HS-5 (cell line): ENCODE results near the gene ARHGAP28.

ENCODE experiments used
- DNase-seq: peaks from one replicate; pipeline ENCODE4 v3.0.0-alpha.2; 2012; ENCODE audit warnings: low read depth

Gene ARHGAP28, protein sequence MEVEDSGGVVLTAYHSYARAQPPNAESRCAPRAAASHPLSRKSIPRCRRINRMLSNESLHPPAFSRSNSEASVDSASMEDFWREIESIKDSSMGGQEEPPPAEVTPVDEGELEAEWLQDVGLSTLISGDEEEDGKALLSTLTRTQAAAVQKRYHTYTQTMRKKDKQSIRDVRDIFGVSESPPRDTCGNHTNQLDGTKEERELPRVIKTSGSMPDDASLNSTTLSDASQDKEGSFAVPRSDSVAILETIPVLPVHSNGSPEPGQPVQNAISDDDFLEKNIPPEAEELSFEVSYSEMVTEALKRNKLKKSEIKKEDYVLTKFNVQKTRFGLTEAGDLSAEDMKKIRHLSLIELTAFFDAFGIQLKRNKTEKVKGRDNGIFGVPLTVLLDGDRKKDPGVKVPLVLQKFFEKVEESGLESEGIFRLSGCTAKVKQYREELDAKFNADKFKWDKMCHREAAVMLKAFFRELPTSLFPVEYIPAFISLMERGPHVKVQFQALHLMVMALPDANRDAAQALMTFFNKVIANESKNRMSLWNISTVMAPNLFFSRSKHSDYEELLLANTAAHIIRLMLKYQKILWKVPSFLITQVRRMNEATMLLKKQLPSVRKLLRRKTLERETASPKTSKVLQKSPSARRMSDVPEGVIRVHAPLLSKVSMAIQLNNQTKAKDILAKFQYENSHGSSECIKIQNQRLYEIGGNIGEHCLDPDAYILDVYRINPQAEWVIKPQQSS

DNA sequence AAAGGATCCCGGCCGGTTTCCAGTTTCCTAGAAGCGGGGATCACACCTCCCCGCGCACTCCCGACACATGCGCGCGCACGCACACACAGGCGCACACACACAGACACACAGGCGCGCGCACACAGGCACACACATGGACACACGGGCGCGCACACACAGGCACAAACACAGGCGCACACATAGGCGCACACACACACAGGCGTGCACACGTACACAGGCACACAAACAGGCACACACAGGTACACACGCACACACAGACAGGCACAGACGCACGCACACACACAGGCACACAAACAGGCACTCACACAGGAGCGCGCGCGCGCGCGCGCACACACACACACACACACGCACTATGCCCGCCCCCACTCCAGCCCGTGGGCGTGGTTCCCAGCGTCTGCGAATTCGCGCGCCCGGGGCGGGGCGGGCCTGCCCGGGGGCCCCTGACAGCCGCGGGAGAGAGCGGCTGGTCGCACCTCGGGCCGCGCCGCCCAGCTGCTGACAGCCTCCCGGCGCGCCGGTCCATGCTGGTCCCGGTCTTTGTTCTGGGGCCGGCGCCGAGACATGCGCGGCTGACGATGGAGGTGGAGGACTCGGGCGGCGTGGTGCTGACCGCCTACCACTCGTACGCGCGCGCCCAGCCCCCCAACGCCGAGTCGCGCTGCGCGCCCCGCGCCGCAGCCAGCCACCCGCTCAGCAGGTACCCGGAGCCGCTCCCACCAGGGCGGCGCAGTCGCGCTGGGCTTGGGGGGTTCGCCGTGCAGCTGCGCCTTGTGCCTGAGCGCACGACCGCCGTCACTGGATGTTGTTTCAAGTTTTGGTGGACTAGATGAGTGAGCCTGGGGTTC is at the start of gene ARHGAP28:
ARHGAP28 (plus strand) TSS at position 470 of the 845 bp plus-strand sequence; CDS start at position 576, 106 bp downstream.
- DNase-seq: no peak

DNA sequence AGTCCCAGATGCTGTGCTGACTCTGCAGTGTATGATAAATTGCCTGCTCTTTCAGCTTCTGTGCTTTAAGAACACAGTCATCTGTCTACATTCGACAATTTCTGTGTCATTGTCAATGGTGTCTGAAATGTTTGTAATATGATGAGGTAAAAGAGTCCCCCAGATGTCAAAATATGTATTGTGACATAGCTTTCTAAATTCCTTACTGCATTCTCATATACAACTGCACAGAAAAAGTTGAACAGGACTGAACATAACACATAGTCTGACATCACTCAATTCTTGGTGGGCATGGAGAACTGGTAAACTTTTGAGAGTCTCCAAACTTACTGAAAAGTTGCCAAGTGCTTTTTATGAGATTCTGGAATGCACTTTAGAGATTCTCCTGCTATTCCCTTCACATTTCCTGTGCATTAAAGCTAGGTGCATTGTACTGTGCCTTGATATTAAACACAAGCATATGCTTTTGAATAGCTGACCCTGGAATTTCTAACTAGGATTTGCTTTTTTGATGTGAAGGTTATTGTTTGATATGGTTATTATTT is 48.1 kb upstream of the ARHGAP28 start:
- DNase-seq: no peak

- no peak for DNase-seq
Measured at GRCh38 chr18:6682437-6683111, 46.9 kb upstream of the ARHGAP28 start.

- no peak for DNase-seq
Measured at GRCh38 chr18:6683112-6683876, 46.2 kb upstream of the ARHGAP28 start.

DNA sequence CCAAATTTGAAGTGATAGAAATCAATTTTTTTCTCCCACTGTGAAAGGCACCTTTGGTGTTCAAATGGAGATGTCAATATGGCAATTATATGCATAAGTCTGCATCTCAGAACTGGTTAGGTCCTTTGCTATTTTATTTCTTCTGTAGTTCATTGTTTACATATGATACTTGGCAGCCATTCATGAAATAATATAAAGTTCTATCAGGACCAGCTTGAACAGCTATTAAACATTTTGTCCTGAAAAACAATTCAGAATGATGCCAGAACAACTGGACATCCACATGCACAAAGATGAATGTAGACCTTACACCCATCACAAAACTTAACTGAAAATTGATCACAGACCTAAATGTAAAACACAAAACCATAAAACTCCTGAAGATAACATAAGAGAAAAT is 41.8 kb upstream of the ARHGAP28 start:
- DNase-seq: no peak

DNA sequence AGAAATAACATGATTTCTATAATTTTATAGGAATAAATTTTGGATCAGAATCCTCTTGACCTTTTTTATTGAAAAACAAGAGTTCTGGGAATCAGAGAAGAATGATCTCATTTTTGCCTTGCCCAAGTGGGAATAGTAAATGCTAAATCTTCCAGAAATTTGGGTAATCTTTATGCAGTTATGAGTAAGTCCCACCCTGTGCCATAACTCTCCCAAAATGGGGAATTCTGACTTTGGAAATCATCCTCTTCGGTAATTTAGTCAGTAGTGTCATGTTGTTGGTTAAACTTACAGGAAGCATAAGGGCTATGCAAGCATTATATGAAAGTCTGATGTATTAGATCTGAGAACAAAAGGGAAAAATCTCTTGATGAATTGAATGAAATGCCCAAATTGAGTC is 20.6 kb upstream of the ARHGAP28 start:
- no peak for DNase-seq

- DNase-seq: no peak
Measured at GRCh38 chr18:6711467-6711866, 18.0 kb upstream of the ARHGAP28 start.

- DNase-seq: no peak
Measured at GRCh38 chr18:6712401-6712800, 17.1 kb upstream of the ARHGAP28 start.

GRCh38 chr18:6714010-6714409 is 15.5 kb upstream of the ARHGAP28 start:
- no peak for DNase-seq

DNA sequence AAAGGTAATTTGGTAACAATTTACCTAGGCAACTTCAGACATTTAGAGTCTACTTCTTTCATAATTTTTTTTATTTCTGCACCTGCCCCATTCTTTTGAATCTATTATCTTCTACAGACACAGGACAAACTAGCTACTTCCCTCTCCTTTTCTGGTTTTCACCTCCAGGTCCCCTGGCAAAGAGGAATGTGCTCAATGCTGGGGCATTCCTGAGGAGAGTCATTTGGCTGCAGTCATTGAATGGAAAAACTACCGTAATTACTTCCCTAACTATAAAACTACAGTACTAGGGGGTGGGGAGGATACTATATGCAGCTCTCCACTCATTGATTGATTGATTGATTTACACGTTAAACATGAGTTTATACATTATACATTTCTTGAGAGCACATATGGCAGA is 11.2 kb upstream of the ARHGAP28 start:
- no peak for DNase-seq

DNA sequence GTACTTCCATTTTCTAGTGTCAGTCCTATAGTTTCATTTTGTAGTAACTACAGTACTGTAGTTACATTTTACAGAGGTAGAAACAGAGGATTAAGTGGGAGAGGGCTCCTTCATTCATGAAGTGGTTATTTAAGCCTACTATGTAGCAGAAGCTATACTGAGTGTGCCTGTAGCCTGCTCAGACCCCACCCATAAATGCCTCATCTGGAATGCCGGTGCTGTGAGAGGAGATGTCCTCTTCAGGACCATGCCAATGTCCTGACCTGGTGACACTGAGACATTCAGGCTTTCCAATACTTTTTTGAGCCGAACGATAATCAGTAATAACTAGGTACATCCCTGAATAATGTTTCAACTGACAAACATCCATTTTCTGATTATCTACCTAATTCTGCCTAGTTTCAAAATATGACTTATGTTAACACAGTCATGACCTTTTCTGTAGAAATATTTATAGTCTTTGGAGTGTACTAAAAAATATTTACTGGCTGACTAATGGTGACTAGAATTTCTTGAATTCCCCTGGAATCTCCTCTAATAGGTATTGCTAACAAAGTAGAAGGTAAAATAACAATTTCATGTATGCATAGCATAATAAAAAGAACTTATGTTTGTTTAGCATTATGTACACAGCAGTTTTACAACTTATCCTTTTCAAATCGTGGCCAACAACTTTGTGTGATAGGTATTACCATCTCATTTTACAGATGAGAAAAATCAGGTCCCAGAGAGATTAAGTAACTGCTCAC is 10.2 kb upstream of the ARHGAP28 start:
- no peak for DNase-seq

DNA sequence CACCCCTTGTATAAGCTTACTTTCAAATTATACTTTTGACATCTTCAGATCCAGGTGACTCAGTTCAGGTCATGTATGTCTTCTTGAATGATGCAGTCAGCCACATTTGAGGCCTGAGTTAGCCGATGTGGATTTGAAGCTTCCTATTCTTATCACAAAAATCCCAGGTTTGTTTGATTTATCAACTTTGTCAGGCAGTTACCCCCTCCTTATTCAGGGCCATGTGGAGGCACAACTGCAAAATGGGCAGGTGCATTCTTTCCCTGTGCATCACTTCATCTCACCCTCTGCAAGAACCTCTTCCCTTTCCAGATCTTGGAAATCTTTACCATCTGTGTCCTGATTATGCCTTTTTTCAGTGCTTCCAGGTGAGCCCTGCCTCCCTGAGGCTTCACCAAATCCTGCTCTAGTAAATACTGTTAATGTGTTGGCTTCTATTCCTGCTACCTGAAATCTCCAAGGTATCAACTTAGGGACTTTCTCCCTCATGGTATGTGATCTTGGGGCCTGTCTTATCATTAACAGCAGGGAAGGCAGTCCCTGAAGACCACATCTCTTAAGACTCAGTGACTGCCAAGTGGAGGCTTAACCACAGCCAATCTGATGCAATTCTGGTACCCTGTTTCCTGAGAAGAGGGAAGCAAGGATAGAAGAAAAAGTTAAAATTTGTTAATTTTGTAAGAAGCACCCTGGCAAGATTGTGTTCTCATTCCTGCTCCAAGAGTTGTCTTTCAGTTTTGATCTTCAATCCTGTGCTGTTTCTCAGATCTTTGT is 9.4 kb upstream of the ARHGAP28 start:
- DNase-seq: no peak

DNA sequence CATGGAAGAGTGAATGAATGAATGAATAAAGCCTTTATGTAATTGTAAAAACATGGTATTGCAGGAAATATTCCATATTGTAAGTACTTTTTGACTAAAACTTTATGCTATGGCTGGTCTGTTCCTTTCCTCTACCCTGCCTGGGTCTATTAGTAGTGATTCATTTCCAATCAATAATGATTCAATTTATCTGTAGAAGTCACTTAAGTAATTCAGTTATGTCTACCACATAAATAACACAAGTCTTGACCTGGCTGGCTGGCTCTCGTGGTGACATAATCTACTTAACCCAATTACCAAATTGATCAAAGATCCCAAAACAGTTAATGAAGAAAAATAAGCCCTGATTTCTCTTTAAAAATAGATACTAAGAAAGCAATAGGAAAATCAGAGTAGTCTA is 7.8 kb upstream of the ARHGAP28 start:
- DNase-seq: no peak

- no peak for DNase-seq
Measured at GRCh38 chr18:6722690-6723089, 6.8 kb upstream of the ARHGAP28 start.

DNA sequence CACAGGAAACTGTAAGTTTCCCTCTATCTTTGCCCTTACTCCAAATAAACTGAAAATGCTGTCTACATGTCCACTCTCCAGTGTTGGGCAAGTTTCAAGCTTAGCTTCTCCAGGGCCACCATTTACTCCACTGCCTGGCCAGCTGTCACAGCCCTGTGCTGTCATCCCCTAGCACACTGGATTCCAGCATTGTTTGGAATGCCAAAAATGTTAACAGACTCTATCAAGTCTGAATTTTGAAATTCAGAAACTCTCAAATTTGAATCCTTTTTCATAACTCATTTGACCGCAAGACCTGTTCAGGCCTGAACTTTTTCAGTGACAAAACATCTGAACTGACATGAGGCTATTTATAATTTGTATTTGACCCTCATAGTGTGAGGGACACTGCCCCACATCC is 5.2 kb upstream of the ARHGAP28 start:
- DNase-seq: no peak

GRCh38 chr18:6728331-6728730 is 1.2 kb upstream of the ARHGAP28 start:
- no peak for DNase-seq

GRCh38 chr18:6728809-6729246 is 688 bp upstream of the ARHGAP28 start:
- DNase-seq: peak; percentile 32

DNA sequence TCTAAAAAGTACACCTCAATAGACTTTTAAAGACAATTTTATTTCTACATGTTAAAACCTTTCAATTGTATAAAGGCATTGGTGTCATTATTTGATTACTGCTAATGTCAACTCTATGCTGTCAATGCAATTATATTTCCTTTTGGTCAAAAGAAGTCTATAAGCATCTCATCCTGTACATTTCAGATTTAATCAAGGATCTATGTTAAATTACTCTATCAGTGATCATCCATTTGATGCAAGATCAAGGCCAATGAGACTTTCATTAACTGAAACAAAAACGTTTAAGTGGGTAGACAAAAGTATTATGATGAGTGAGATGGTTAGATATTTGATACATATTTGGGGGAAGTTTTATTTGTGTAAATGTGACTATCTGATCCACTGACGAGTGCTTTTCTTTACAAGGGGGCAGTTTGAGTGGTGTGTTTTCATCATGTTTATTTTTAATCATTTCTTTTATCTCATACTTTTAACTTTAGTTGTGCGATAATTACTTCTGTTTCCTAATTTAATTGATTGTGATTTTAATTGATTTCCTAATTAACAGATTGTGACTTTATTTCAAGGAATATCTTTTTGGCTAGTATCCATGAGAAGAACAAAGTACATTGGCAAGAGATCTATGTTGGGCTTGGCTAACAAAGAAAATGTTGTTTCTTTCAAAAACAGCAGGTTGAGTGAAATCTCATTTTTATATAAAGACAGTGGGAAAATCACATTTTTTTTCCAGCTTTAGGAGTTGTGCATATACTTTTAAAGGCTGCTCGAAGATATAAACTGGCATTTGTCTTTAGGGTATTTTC is 1.1 kb downstream of the ARHGAP28 start:
- DNase-seq: no peak
